ENCODE measurements around the gene HHAT.

Gene HHAT

DNA sequence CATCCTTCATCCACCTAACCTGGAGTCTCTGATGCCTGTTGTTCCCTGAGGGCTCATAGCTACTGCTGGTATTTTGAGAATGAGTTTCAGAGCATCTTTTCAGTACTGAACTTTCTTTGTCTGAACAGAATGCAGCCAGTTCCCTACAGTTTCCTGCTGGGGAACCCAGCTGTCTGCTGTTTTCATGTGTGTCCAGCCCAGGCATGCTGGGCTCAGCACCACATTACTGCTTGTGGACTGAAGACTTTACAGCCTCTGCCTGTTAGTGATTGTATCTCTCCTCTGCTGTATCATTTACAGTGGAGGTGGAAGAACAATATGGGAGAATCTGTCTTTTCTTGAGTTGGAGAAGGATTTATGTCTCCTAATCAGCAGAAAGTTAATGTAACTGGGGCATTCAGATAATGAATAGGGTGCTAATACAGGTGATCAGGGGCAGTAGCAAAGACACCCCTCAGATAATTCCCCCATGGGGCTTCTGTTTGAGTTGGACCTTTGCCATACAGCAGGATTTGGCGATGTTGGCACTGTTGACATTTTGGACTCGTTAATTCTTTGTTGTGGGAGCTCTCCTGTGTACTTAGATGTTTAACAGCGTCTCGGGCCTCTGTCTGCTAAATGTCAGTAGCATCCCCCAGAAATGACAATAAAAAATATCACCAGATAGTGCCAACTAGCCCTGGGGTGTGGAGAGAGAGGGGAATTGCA, 207.7 kb downstream of the HHAT start:
- H3K27me3 ChIP-seq (ENCODE audit: insufficient read depth, low read length, poor library complexity, severe bottlenecking), result no peaks in the 10 kb centered on the region
- no peaks in the 10 kb centered on the region for H3F3A ChIP-seq (ENCODE audit: low read depth)
- no peak overlapping the region for H3K9ac ChIP-seq (ENCODE audit: low read depth, low read length, poor library complexity, severe bottlenecking)
- no peaks in the 10 kb centered on the region for H3K79me2 ChIP-seq (ENCODE audit: insufficient read depth, low read length)
- H3K4me3 ChIP-seq (ENCODE audit: low read length, poor library complexity, severe bottlenecking), result no peak overlapping the region
- H2AFZ ChIP-seq (ENCODE audit: low read length), result no peak overlapping the region
- H3K4me1 ChIP-seq (ENCODE audit: insufficient read depth, low read length, poor library complexity, severe bottlenecking), result peaks cover 3% of the 10 kb centered on the region
- TF ChIP-seq EZH2phosphoT487 (IDR thresholded peaks at IDR 0.05; ENCODE audit: borderline replicate concordance) (no peak), CTCF (conservative IDR thresholded peaks at IDR 0.05; ENCODE audit: low read length) (no peak)
- no peak overlapping the region for H3K4me2 ChIP-seq (ENCODE audit: low read depth, low read length, poor library complexity, severe bottlenecking)
- no peaks in the 10 kb centered on the region for H3K36me3 ChIP-seq (ENCODE audit: insufficient read depth, low read length)
- H3K9me2 ChIP-seq (replicated peaks; ENCODE audit: low read depth, low read length), result no peaks in the 10 kb centered on the region
- no peaks in the 10 kb centered on the region for H3K9me3 ChIP-seq (ENCODE audit: insufficient read depth, low read depth, low read length)
- no peaks in the 10 kb centered on the region for H4K20me1 ChIP-seq (ENCODE audit: insufficient read depth, low read length, poor library complexity, severe bottlenecking)

GRCh38 chr1:210540288-210540687, 211.6 kb downstream of the HHAT start:
- no peaks in the 10 kb centered on the region for H3K27me3 ChIP-seq (ENCODE audit: insufficient read depth, low read length, poor library complexity, severe bottlenecking)
- H3K4me3 ChIP-seq (ENCODE audit: low read length, poor library complexity, severe bottlenecking), result no peak overlapping the region
- H3K9me2 ChIP-seq (replicated peaks; ENCODE audit: low read depth, low read length), result no peaks in the 10 kb centered on the region
- H3K36me3 ChIP-seq (ENCODE audit: insufficient read depth, low read length), result no peaks in the 10 kb centered on the region
- TF ChIP-seq CTCF (conservative IDR thresholded peaks at IDR 0.05; ENCODE audit: low read length), result no peak
- TF ChIP-seq EZH2phosphoT487 (IDR thresholded peaks at IDR 0.05; ENCODE audit: borderline replicate concordance), result no peak
- no peaks in the 10 kb centered on the region for H3K4me1 ChIP-seq (ENCODE audit: insufficient read depth, low read length, poor library complexity, severe bottlenecking)
- no peak overlapping the region for H3K4me2 ChIP-seq (ENCODE audit: low read depth, low read length, poor library complexity, severe bottlenecking)
- H3K9ac ChIP-seq (ENCODE audit: low read depth, low read length, poor library complexity, severe bottlenecking), result no peak overlapping the region
- no peaks in the 10 kb centered on the region for H3K79me2 ChIP-seq (ENCODE audit: insufficient read depth, low read length)
- H4K20me1 ChIP-seq (ENCODE audit: insufficient read depth, low read length, poor library complexity, severe bottlenecking), result no peaks in the 10 kb centered on the region
- no peaks in the 10 kb centered on the region for H3F3A ChIP-seq (ENCODE audit: low read depth)
- H2AFZ ChIP-seq (ENCODE audit: low read length), result no peak overlapping the region
- H3K9me3 ChIP-seq (ENCODE audit: insufficient read depth, low read depth, low read length), result no peaks in the 10 kb centered on the region

- Histone ChIP-seq H3K36me3 (ENCODE audit: insufficient read depth, low read length) (no peaks in the 10 kb centered on the region), H4K20me1 (ENCODE audit: insufficient read depth, low read length, poor library complexity, severe bottlenecking) (no peaks in the 10 kb centered on the region), H3K9me2 (replicated peaks; ENCODE audit: low read depth, low read length) (no peaks in the 10 kb centered on the region), H3K27me3 (ENCODE audit: insufficient read depth, low read length, poor library complexity, severe bottlenecking) (no peaks in the 10 kb centered on the region), H3K4me3 (ENCODE audit: low read length, poor library complexity, severe bottlenecking) (no peak overlapping the region), H3K4me1 (ENCODE audit: insufficient read depth, low read length, poor library complexity, severe bottlenecking) (no peaks in the 10 kb centered on the region), H3K4me2 (ENCODE audit: low read depth, low read length, poor library complexity, severe bottlenecking) (no peak overlapping the region), H3K9me3 (ENCODE audit: insufficient read depth, low read depth, low read length) (no peaks in the 10 kb centered on the region), H2AFZ (ENCODE audit: low read length) (no peak overlapping the region), H3K9ac (ENCODE audit: low read depth, low read length, poor library complexity, severe bottlenecking) (no peak overlapping the region), H3F3A (ENCODE audit: low read depth) (no peaks in the 10 kb centered on the region), H3K79me2 (ENCODE audit: insufficient read depth, low read length) (no peaks in the 10 kb centered on the region)
- TF ChIP-seq EZH2phosphoT487 (IDR thresholded peaks at IDR 0.05; ENCODE audit: borderline replicate concordance) (no peak), CTCF (conservative IDR thresholded peaks at IDR 0.05; ENCODE audit: low read length) (no peak)
Observed at GRCh38 chr1:210541680-210542358, 213.1 kb downstream of the HHAT start.

Data from Loucy (cell line).